ENCODE measurements around the gene COL8A2. TPM values are rescaled to one million over a fixed set of nuclear protein-coding genes. Genes with fewer than 3 reads are reported as not detected.
A peak's percentile ranks its signal among the peaks of the same experiment; 100 is the strongest.

Gene COL8A2
- total RNA-seq, 1 donor from 2014 or later = 1.6 TPM

GRCh38 chr1:36080236-36080635 lies 44.8 kb downstream of the COL8A2 start:
- Histone ChIP-seq H3K36me3 (ENCODE audit: control insufficient read depth, insufficient read depth, low read length) (no peaks in the 10 kb centered on the region), H3K4me3 (ENCODE audit: low read depth, low read length) (no peak overlapping the region), H3K27me3 (ENCODE audit: control insufficient read depth, insufficient read depth, low read length) (no peaks in the 10 kb centered on the region)
- TF ChIP-seq, protein P1, sequence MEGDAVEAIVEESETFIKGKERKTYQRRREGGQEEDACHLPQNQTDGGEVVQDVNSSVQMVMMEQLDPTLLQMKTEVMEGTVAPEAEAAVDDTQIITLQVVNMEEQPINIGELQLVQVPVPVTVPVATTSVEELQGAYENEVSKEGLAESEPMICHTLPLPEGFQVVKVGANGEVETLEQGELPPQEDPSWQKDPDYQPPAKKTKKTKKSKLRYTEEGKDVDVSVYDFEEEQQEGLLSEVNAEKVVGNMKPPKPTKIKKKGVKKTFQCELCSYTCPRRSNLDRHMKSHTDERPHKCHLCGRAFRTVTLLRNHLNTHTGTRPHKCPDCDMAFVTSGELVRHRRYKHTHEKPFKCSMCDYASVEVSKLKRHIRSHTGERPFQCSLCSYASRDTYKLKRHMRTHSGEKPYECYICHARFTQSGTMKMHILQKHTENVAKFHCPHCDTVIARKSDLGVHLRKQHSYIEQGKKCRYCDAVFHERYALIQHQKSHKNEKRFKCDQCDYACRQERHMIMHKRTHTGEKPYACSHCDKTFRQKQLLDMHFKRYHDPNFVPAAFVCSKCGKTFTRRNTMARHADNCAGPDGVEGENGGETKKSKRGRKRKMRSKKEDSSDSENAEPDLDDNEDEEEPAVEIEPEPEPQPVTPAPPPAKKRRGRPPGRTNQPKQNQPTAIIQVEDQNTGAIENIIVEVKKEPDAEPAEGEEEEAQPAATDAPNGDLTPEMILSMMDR (IDR thresholded peaks at IDR 0.05; ENCODE audit: insufficient read depth, low read length, severe bottlenecking) = no peak
- no peak for DNase-seq (ENCODE audit: low read depth)
- no peak for FAIRE-seq

DNA sequence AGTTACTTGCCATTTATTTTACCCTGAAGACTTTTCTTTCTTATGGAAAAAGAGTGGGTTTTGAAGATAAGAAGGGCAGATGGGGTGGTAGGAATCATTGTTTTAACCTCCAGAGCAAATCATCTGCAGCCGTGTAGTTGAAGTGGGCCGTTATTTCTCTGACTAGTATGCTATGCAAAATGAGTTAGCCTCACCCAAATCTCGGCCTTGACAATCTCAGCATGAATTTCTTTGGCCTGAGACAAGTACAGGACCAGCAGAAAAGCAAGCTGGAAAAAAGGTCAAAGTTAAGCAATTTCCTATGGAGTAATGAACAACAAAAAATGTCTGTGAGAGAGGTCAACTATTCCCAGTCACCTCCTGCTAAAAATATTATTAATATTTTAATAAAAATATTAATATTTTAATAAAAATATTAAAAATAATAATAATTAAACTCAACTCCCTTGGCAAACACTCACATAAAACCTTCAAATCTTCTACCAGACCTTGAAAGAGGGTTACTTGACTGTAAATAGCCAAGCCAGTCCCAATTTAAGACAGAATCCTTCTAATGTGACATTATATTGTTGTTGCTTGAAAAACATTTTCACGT lies 47.9 kb downstream of the COL8A2 start:
- DNase-seq (ENCODE audit: low read depth) = no peak
- H3K4me3 ChIP-seq (ENCODE audit: low read depth, low read length) = no peak overlapping the region
- TF ChIP-seq, protein P1 (IDR thresholded peaks at IDR 0.05; ENCODE audit: insufficient read depth, low read length, severe bottlenecking) = no peak
- no peaks in the 10 kb centered on the region for H3K36me3 ChIP-seq (ENCODE audit: control insufficient read depth, insufficient read depth, low read length)
- no peaks in the 10 kb centered on the region for H3K27me3 ChIP-seq (ENCODE audit: control insufficient read depth, insufficient read depth, low read length)
- no peak for FAIRE-seq

GRCh38 chr1:36070349-36070748 lies 54.7 kb downstream of the COL8A2 start:
- no peak for FAIRE-seq
- no peak for DNase-seq (ENCODE audit: low read depth)
- TF ChIP-seq, protein P1 (IDR thresholded peaks at IDR 0.05; ENCODE audit: insufficient read depth, low read length, severe bottlenecking) = no peak
- Histone ChIP-seq H3K36me3 (ENCODE audit: control insufficient read depth, insufficient read depth, low read length) (no peaks in the 10 kb centered on the region), H3K27me3 (ENCODE audit: control insufficient read depth, insufficient read depth, low read length) (no peaks in the 10 kb centered on the region), H3K4me3 (ENCODE audit: low read depth, low read length) (no peak overlapping the region)

GRCh38 chr1:36068866-36069265 lies 56.2 kb downstream of the COL8A2 start:
- H3K36me3 ChIP-seq (ENCODE audit: control insufficient read depth, insufficient read depth, low read length) = no peaks in the 10 kb centered on the region
- FAIRE-seq (no peak), DNase-seq (ENCODE audit: low read depth) (peak; percentile 12)
- TF ChIP-seq, protein P1 (IDR thresholded peaks at IDR 0.05; ENCODE audit: insufficient read depth, low read length, severe bottlenecking) = no peak
- no peaks in the 10 kb centered on the region for H3K27me3 ChIP-seq (ENCODE audit: control insufficient read depth, insufficient read depth, low read length)
- no peak overlapping the region for H3K4me3 ChIP-seq (ENCODE audit: low read depth, low read length)

DNA sequence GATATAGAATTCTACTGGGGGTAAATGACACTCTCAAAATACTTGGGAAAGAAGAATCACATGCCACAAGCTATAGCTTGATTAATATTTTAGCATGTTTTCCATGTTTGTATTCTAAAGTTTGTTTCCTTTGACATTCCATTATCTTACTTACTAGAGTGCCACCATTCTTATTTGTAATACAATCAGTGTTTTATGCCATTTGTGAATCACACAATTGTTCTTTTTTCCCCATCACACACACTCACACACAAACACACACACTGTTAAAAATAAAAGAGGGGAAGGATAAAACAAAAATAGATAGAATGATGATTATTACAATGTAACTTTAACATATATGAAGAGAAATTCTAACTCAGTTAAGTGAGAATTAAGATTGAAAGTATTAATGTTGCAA lies 57.2 kb downstream of the COL8A2 start:
- DNase-seq (ENCODE audit: low read depth) (no peak), FAIRE-seq (no peak)
- Histone ChIP-seq H3K4me3 (ENCODE audit: low read depth, low read length) (no peak overlapping the region), H3K27me3 (ENCODE audit: control insufficient read depth, insufficient read depth, low read length) (no peaks in the 10 kb centered on the region), H3K36me3 (ENCODE audit: control insufficient read depth, insufficient read depth, low read length) (no peaks in the 10 kb centered on the region)
- TF ChIP-seq, protein P1 (IDR thresholded peaks at IDR 0.05; ENCODE audit: insufficient read depth, low read length, severe bottlenecking) = no peak

GRCh38 chr1:36062315-36062714 lies 62.7 kb downstream of the COL8A2 start:
- Histone ChIP-seq H3K4me3 (ENCODE audit: low read depth, low read length) (no peak overlapping the region), H3K36me3 (ENCODE audit: control insufficient read depth, insufficient read depth, low read length) (no peaks in the 10 kb centered on the region), H3K27me3 (ENCODE audit: control insufficient read depth, insufficient read depth, low read length) (no peaks in the 10 kb centered on the region)
- DNase-seq (ENCODE audit: low read depth) (no peak), FAIRE-seq (no peak)
- TF ChIP-seq, protein P1 (IDR thresholded peaks at IDR 0.05; ENCODE audit: insufficient read depth, low read length, severe bottlenecking) = no peak
